Activated naive CD8-positive, alpha-beta T cell treated with anti-CD3 and anti-CD28 coated beads, Interleukin-2, amount 10 ng/mL, durations not matched to agents 7 days and 5 days (primary cell): Measurements from ENCODE around the gene MCM6. TPM values are rescaled to one million over a fixed set of nuclear protein-coding genes. Genes with fewer than 3 reads are reported as not detected.

Experiments used
- ATAC-seq: fragments of 150-1000 bp; cut with Tn5 transposase; one replicate; pipeline ENCODE4 v1.10.0; 2021; ENCODE audit warnings: low read depth, moderate library complexity
- POLR2A ChIA-PET: fragments of 350-600 bp; sonication (Branson Sonifier 250); formaldehyde crosslinking; loops from one replicate; lab custom pipeline; 2021; ENCODE audit warnings: antibody characterized with exemption; lab: Charles Lee
- DNase-seq: peaks from one replicate; pipeline ENCODE4 v3.0.0; 2021
- H3K27ac Mint-ChIP-seq: one replicate; pipeline ENCODE4 v1.8.0; 2022; ENCODE audit warnings: mild to moderate bottlenecking, mixed read lengths
- H3K27me3 Mint-ChIP-seq: one replicate; pipeline ENCODE4 v1.8.0; 2022; ENCODE audit warnings: mild to moderate bottlenecking, moderate library complexity, mixed read lengths
- H3K36me3 Mint-ChIP-seq: one replicate; pipeline ENCODE4 v1.8.0; 2021; ENCODE audit warnings: mild to moderate bottlenecking, mixed read lengths
- H3K4me1 Mint-ChIP-seq: one replicate; pipeline ENCODE4 v1.8.0; 2021; ENCODE audit warnings: mixed read lengths
- H3K4me3 Mint-ChIP-seq: one replicate; pipeline ENCODE4 v1.8.0; 2022; ENCODE audit warnings: mild to moderate bottlenecking, moderate library complexity, mixed read lengths
- H3K9me3 Mint-ChIP-seq: one replicate; pipeline ENCODE4 v1.8.0; 2021; ENCODE audit warnings: mixed read lengths
- total RNA-seq, 2 experiments: library from RNA; stranded (reverse); gene quantifications; one replicate each; pipeline ENCODE4 v1.2.3, GENCODE V29; 2021

MCM6 gene
- total RNA-seq, 2 experiments from 2014 or later: 107 to 109 TPM

DNA sequence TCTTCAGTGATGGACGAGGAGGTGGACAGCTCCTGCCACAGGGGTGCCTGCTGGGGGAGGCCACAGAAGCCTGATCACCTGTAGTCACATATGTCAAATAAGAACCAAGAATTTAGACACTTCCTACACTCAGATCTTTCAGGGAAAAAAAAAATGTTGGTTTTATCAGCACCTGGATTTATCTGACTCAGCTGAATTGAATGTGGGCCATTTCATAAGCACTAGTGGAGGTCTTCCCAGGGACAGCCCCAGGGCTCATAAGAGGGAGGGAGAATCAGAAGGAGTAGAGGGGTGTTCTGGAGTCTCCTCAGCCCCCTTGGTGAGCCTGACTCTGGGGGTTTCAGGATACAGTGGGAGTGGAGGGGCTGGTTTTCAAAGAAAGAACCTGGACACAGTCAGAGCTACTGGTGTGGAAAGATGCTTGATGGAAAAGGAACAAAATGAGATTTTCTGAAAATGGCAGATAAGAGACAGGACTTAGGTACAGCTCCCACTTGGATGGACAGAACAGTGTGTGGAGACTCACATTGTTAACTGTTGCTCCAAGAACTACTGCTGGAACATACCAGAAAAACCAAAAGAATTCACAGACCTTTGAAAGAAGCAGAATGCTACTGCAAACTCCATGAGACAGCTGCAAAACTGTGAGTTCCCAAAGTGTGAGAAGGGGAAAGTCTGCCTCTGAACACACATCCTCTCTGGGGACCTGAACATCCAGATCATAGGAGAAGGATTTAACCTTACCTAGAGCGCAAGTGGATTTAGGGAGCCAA, 84.6 kb downstream of the MCM6 start:
- Mint-ChIP-seq H3K4me3 (no peak overlapping the region), H3K9me3 (no peaks in the 10 kb centered on the region), H3K36me3 (peaks cover 5% of the 10 kb centered on the region), H3K27me3 (no peaks in the 10 kb centered on the region), H3K4me1 (peaks cover 23% of the 10 kb centered on the region), H3K27ac (peak overlapping the region; percentile 65)
- POLR2A ChIA-PET: interaction anchor here (1.1 kb wide), 1 partner anchor 84 kb away, joined by 5 read pairs; no protein-coding TSS in a partner anchor
- DNase-seq (no peak), ATAC-seq (no peak)

- H3K4me3 Mint-ChIP-seq: no peak overlapping the region
- POLR2A ChIA-PET: no interaction called here
- H3K27me3 Mint-ChIP-seq: no peaks in the 10 kb centered on the region
- no peaks in the 10 kb centered on the region for H3K9me3 Mint-ChIP-seq
- DNase-seq: no peak
- peaks cover 20% of the 10 kb centered on the region for H3K4me1 Mint-ChIP-seq
- H3K27ac Mint-ChIP-seq: no peak overlapping the region
- H3K36me3 Mint-ChIP-seq: peaks cover 12% of the 10 kb centered on the region
- no peak for ATAC-seq
Observed at GRCh38 chr2:135790423-135790822, 85.8 kb downstream of the MCM6 start.

Other genes starting within 250 kb of the MCM6 start
- gene UBXN4, start 134.6 kb downstream of the MCM6 start, total RNA-seq: 100 to 1,000 TPM; 103 to 117 TPM
- gene LCT, start 39.3 kb downstream of the MCM6 start, total RNA-seq: under 1 TPM; 0.14 to 0.39 TPM
- gene DARS1, start 109.2 kb upstream of the MCM6 start, total RNA-seq: 100 to 1,000 TPM; 117 to 118 TPM
- gene CXCR4, start 241.7 kb upstream of the MCM6 start, total RNA-seq: 100 to 1,000 TPM; 288 to 293 TPM